ENCODE results near the gene TSHZ2.
A peak's percentile ranks its signal among the peaks of the same experiment; 100 is the strongest.

TSHZ2 gene

DNA sequence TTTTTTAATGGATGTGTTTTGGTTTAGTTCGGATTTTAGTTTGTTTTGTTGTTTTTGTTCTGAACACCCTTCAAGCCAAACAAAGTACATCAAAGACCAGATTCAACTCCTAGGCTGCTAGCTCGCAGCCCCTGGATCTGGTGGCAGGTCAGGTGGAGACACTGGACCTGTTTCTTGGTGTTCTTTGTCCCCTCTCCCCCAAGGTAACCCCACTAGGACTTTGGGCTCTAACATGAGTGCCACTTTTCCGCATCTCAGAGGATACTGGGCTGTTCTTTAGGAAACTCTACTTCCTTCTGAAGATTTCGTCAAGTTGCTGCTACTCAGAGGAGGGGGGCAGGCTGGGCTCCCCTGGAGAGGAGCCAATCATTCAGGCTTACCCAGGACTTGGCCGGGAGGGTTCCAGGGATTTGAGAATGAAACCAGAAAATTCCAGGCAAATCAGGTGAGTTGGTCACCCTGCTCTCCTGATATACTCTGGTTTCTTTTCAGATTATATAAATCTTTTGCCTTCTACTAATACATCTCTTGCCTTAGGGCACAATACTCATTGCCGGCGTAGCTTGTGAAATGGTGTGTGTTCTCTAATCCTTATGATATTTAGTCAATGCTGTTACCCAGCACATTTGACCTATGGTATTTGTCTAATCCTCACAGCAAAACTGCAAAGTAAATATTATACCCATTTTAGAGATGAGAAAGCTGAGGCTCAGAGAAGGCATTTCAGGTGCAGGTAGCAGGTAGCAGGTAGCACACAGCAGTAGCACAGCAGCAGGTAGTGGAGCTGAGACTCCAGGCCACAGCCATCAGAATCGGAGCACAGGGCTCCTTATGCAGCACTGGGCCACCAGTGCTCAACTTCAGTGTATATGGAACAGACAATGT lies 291.6 kb downstream of the TSHZ2 start:
- DNase-seq: no peak

DNA sequence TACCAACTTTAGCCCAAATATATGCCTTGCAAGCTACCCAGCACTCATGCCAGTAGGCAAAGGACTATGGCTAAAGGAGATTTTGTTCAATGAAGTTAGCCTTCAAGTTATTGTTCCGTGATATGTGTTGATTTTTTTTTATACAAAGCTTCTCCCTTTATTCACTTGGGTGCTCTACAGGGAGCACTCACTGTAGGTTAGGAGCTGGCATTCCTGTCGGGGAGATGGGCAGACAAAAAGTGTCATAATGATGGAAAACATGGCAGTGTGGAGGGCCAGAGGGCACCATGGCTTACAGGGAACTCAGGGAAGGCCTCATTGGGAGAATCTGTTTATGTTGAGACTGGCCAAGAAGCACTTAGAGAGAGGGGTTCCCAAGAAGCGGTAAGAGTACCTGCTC lies 292.4 kb downstream of the TSHZ2 start:
- no peak for DNase-seq

DNA sequence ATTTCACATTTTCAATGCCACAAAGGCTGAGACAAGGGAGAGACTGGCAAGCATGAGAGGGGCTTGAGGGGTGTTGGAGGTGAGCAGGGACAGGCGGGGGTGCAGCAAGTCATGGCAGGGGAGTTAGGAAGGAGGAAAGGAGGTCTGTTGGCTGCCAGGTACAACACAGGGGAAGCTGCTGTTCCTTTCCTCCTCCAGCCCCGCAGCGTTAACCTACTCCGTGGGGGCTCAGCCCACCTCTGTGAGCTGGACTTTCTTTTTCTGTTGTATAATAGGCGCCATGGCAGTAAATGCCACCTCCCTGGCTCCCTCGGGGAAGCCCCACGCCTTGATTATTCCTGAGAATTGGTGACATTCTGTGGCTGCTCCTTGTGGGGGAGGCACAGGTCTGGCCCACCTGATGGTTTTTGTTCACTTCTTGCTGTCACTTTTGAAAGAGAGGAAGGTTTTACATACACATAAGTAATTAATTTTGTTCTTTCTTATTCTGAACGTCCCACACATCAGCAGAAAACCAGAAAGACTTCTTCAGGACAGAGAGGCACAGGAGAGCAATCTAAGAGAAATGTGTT lies 293.2 kb downstream of the TSHZ2 start:
- no peak for DNase-seq

DNA sequence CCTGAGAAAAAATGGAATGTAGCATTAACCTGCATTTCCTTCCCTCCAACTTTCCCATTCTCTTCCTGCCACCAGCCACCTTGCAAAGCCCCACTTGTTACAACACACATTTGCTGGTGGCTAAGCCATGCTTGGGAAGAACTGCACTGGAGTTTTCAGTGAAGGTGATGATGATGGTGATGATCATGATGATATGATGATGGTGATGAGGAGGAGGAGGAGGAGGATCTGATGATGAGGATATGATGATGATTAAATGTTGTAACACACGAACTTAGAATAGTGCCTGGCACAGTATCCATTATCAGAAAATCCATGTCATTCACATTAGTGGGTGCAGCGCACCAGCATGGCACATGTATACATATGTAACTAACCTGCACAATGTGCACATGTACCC lies 297.2 kb downstream of the TSHZ2 start:
- no peak for DNase-seq

DNA sequence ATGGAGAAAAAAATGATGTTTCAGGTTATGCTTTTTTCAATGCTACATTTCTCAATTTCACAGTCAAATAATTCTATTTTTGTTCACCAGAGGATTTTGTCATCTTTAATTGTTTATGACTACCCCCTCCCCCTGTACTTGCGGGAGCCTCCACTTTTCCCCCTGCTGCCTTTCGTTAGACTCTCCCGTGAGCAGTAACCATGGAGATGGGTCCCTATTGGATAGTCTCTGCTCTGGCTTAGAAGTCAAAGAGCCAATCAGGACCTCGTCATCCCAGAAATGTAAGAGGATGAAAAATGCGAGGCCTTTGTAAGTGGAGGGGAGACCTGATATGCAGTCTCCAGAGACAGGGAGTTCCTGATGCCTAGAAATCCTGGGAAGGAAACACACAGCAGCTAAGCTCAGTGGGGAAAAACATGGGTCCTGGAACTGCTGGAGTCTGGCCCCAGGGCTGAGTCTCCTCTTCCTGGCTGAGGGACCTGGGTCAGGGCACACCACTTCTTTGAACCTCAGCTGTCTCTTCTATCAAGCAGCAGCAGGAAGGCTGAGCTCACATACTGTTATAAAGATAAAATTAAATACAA lies 298.7 kb downstream of the TSHZ2 start:
- DNase-seq: no peak

DNA sequence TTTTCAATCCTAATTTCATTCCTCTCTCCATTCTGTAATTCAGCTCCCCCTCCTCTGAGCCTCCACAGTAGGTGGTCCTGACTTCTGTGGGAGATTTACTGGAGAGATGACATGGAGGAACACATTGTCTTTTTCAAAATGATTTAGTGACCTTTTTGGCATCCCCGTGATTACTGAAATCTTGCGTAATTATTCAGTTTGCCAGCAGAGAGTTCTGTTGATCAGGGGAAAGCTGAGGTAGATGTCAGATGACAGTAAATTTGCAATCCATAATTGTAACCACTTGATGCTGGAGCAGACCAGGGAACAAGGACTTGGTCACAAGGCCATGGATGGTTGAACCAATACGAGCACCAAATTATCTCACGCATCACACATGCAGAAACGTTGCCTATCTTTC lies 302.2 kb downstream of the TSHZ2 start:
- DNase-seq: no peak

DNA sequence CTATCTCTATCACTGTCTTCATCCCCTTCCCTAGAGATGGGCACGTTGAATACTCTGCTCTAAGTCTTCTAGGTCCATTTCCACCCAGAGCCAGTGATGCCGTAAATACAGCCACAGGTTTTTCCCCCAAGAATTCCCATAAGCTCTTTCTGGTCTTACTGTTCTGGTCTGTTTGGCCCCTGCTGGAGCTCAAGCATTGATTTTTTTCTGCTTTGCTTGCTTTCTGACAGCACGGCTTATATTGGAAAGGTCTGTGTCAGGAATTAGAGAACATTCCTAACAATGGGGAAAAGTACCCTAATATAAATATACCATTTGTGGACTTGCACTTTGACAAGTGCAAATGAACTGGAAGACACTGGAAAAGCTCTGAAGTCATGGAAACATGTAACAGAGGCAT lies 302.6 kb downstream of the TSHZ2 start:
- DNase-seq: no peak

DNA sequence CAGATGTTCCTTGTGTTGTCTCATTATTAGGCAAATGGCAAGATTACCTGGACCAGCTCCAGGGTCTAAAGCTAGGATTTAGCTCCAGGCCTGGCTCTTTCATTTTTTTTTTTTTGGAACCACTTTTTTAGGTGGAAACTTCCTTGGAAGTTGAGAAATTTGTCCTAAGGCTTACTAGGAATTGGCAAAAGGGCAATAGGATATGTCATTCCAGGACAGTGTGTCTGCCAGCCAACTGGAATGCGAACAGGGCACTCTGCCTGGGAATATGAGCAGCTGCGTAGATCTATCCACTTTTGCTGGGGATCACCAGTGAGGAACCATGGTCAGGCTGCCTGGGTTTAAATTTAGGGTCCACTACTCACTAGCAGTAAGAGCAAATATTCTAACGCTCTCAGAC lies 304.0 kb downstream of the TSHZ2 start:
- DNase-seq: no peak

DNA sequence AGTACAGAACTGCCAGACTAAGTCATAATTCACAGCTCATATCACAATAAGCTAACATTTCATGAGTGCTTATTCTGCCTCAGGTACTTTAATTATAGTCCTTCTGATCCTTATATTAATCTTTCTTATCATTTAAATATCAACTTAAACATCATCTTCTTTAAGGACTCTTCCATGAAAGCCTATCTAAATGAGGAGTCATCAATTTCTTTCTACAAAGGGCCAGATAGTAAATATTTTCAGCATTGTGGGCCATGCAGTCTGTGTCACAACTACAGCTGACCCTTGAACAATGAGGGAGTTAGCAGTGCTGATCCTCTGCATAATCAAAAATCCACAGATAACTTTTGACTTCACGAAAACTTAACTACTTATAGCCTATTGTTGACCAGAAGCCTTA lies 306.4 kb downstream of the TSHZ2 start:
- no peak for DNase-seq

DNA sequence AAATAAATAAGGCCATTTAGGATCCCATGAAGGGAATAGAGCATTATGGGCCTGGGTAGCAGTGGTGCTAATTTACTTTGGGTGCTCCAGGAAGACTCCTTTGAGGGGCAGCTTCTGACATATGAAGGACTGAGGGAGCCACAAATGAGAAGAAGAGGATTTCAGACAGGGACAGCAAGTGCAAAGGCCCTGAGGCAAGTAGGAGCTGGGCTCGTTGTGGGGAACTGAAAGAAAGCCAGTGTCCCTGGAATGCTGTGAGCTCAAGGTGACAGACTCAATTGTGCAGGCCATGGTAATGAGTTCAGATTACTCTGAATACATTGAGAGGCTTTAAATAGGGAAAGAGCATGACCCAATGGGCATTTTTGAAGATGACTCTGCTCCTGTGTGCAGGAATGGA lies 307.6 kb downstream of the TSHZ2 start:
- no peak for DNase-seq

DNA sequence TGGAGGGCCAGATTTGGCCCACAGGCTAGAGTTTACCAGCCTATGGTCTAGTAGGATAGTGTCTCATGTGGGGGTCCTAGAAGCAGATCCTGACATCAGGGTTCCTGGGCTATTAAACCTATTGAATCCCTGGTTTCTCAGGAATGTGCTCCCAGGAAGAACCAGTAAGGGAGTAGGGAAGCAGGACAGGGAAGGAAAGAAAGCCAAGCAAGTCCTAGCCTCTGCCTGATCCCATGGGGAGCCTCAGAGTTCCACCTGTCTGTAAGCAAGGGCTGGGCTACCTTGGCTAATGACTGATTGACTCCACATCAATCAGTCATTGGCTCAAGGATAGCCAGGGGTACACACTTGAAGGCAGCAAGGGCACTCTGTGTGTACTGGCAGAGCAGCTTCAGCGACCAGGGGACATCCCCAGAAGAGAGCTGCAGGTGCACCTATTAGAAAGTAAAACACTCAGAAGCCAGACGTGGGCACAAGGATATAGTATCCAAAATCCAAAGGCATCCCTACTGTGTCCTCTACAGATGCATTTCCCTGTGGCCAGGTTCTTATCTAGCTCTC lies 309.5 kb downstream of the TSHZ2 start:
- no peak for DNase-seq

DNA sequence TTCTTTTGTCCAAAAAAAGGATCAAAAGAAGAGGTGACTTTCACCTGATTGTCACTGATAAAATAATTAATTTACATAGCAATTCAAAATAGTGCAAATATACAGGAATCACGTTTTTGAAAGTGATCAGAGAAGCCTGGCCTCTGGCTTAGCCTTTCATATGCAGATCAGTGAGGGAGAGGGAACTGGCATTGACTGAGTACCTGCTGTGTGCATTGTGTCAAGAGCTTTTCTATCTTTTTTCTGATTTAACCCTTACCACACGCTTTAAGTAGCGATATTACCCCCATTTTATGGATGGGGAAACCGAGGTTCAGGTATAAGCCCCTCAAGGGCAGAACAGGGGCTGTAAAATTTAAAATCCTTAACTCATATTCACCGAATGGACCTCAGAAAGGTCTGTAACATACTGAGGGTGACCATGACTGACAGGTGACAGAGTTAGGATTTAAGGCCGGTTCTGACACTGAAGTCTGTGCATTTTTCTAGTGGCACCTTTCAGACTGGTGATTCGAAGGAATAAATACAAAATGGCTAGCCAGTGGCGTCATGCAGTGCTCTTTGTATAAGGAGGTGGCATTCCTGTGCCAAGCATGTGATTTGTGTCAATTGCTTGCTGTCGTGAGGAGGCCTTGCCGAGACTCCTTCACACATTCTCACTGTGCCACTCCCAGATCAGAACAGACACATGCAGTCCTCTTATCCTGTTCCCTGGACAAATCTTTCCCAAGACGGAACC lies 310.2 kb downstream of the TSHZ2 start:
- DNase-seq: no peak

DNA sequence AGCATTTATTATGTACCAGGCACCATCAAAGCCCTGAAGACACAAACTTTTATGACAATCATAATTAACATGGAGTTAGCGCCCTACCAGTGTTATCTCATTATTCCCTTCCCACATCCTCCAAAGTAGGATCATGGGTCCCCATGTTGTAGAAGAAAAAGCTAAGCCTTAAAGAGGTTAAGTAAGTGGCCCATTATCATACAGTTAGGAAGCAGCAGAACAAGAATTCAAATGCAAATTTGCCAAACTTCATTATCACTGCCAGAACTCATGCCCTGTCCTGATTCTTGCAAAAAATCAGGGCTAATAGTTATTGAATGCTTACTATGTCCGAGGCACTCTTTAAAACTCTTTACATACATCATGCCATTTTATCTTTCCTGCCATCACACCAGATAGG lies 310.9 kb downstream of the TSHZ2 start:
- DNase-seq: no peak

DNA sequence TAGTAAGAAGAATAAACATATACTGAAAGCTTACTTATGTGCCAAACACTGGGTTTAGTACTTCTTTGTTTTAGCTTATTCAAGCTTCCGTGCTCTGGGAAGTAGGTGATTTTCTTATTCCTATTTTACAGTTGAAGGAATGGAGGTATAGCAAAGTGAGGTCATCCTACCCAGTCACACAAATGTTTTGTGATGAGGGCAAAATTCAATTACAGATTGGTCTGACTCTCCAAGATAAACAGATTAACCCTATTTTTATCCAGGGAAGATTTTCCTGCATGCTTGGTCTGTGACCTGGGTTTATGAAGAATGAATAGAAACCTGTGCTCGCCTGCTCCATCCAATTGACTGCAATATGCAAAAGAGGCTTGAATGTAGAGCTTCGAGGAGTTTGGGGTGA lies 311.4 kb downstream of the TSHZ2 start:
- DNase-seq: no peak

DNA sequence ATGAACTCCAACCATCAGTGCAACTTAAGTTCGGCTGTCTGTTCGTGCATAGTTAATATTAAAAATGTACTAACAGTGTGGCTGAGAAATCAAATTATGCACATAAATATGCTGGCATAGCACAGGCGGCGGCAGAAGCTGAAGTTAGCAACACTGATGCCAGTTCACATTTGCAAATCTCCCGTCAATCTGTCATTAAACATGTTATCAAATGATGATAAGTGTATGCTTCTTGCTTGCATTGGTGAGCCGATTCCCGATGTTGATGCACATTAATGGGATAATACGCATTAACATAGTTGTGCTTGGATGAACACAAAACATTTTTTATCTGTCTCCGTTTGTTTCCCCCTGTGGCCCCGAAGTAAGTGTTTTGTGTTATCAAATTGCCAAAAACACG lies 312.1 kb downstream of the TSHZ2 start:
- no peak for DNase-seq

DNA sequence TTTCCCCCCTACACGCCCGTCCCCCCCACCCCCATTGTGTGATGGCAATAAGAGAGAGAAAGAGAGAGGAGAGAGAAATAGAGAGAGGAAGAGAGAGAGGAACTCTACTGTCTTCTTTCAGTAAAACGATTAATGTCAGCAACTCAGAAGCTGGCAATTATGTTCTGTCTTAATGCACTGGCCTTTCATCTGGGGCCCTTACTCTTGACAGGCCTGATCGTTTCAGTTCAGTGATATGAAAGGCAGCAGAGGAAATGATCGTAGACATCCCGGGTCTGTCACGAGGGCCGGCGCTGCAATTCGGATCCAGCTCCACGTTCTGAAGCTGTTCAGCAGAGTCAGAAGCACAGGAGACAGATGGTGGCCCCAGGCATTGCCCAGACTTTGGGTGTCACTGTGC lies 312.5 kb downstream of the TSHZ2 start:
- DNase-seq: no peak

DNA sequence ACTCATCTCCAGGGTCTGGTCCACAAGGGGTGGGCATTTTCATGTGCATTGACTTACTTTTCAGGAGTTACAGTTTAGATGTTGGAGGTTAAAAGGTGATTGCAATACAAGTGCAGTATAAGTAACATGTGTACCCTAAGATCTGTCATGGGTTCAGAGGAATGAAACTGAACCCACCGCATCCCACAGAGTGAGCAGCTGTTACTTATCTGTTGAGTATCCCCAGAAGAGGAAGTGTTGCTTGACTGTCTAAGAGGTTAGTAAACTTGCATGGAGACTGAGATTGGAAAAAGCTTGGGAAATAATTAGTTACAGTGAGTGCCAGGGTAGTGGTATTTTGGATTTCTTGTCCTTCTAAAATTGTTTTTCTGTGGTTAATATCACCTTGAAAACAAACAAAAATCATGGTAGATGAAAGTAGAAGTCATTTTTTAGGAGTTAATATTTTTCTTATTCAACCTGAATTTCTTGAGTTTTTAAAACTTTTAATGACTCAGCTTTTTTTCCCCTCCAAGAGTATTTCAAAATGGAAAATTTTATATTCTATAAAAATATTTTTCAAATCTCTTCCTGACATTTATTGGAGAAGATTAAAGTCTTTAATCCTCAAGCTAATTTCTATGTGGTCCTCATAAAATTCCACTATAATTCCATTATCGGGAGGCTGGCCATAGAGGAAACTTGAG lies 315.3 kb downstream of the TSHZ2 start:
- no peak for DNase-seq

DNA sequence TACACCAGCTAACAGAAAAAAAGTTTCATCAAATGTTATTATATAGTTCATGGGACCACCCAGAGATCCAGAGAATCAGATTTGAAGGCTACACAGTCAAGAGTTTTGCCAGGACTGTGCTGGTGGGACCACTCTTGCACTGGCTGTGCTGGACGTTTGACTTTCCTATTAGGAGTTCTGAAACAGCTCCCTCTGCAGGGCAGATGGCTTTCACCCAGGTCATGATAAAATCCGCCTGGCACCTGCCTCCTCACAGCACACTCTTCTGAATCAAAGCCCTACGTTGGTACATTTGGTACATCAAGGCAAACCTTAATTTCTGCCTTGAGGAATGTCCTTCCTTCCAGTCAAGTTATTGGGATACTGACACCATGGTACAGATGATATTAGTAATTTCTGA lies 319.4 kb downstream of the TSHZ2 start:
- DNase-seq: peak; percentile 0

DNA sequence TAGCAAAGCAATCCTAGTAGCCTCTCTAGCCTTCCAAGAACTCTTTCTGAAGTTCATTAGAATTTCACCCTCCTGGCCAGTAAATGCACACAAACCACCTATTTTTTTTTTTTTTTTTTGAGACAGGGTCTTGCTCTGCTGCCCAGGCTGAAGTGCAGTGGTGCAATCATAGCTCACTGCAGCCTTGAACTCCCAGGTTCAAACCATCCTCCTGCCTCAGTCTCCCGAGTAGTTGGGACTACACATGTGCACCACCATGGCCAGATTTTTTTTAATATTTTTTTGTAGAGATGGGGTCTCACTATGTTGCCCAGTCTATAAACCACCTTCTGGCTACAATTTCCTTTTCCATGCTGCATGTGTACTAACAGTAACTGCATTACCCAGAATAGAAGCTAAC lies 320.2 kb downstream of the TSHZ2 start:
- DNase-seq: no peak

DNA sequence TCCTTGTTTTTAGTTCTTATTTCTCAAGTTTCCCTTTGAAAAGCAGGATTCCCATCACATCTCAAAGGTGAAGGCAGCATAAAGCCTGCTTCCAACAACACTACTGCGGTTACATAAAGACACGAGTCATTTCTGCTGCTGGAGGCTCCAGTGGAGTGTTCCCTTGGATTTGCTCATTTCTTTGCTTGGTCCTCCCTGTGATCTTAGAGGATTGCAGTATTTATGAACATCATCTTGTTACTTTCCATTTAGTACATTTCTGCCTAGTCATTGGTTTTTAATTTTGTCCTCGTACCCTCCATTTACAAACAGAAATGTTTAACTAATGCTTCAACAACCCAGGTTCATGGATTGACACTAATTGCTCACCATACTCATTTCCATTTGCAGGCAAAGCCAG lies 322.6 kb downstream of the TSHZ2 start:
- DNase-seq: no peak

DNA sequence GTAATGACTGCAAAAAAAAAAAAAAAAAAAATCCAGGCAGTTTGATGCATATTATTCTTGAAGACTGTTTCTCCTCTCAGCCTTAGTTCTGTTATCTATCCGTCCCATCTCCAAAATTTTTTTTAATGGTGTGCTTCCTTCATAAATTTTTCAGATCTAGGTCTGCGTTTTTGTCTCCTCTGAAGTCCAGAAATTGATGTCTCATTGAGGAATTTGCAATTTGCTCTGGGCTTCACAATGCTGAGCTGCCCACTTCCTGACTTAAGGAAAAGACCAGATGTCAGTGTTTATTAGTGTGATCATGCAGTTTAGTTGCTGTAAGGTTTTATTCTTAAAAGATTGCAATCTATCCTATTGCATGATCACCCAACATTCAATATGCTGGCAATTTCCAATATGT lies 323.9 kb downstream of the TSHZ2 start:
- DNase-seq: no peak

DNA sequence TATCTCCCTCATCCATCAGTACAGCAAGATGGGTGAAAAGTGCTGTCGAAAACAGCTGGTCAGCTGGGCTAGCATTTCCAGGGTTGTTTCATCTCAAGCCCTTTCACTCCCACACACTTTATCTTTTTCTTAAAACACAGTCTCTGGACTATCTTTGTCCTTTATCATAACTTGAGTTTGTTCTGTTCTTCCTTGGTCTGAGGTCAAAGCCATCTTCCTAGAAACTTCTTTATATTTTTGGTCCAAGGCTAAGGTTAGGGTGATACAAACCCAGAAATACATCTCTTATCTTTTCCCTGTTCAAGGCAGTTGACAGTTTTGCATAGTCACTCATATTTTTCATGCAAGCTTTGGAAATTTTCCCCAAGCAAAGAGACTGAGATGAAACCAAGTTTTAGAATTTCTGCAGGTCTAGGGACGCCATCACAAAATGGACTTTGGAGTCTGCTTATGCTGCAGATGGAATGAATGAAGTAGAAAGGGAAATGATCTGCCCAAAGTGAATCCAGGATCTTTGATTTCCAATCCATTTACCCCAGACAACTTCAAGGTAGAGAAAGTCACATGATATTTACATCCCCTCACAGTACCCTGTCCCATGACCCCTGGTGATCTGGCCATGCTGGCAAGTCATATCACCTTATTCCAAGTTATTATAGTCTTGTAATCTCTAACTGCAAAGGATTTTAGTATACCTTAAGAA lies 324.4 kb downstream of the TSHZ2 start:
- DNase-seq: no peak
